GM12892 (cell line): ENCODE results near the gene TANGO2.

ENCODE experiments used
- POLR2A ChIP-seq: IDR thresholded peaks from 2 replicates; pipeline ENCODE4 v1.6.1; 2011; ENCODE audit warnings: low read depth, low read length, control low read depth
- POLR2AphosphoS5 ChIP-seq: IDR thresholded peaks from 2 replicates; pipeline ENCODE4 v1.6.1; 2011; ENCODE audit warnings: low read depth, low read length, control low read depth

GRCh38 chr22:20029550-20030225 lies 8.8 kb downstream of the TANGO2 start:
- TF ChIP-seq POLR2AphosphoS5 (no peak), POLR2A (no peak)
